HuH-7.5 (cell line): ENCODE results near the gene RABAC1.
"Not testable (repeated sequence)": the region's sequence is repeated elsewhere in the genome, so short reads cannot be mapped to it uniquely, and the experiment has no call there.

Experiments
- DNase-seq: peaks from one replicate; pipeline ENCODE4 v3.0.0; 2011; ENCODE audit warnings: low spot score

The RABAC1 gene

DNA sequence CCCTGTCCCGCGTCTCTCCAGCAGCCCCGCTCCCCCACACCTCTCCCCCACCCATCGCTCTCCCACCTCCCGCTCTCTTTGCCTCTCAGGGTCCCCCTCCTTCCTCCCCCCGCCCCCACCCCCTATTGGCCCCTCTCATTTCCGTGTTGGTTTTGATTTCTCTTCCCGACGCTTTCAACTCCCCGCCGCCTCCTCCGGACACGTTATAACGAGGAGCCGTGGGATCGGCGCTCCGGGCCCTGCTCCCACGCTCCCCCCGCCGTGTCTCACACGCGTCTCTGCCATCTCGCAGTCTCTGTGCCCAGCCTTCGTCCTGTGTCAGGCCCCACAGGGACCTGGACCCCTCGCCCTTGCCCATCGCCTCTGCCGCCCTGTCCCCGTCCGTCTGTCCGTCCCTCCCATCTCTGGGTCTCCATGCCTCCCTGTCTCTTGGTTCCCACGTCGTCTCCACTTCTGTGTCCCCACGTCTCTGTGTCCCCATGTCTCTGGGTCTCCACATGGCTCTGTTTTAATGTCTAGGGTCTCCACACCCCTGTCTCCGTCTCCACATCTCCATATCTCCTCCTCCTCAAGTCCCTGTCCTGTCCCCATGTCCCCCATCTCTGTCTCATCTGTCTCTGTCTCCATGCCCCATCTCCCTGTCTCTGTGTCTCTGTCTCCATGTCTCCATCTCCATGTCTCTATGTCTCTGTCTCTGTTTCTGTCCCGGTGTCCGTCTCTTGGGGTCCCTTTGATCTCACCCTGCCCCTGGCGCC is 43.9 kb downstream of the RABAC1 start:
- no peak for DNase-seq

DNA sequence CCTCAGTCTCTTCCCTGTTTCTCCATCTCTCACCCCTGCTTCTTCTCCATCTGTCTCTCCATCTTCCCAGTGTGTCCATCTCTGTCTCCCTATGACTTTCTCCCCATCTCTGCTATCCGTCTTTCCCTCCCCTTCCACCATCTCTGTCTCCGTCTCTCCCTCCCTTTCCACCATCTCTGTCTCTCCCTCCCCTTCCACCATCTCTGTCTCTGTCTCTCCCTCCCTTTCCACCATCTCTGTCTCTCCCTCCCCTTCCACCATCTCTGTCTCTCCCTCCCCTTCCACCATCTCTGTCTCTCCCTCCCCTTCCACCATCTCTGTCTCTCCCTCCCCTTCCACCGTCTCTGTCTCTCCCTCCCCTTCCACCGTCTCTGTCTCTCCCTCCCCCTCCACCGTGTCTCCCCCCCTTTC is 44.7 kb downstream of the RABAC1 start:
- not testable (repeated sequence) for DNase-seq

- no peak for DNase-seq
Measured at GRCh38 chr19:41913538-41914423, 45.3 kb downstream of the RABAC1 start.

- DNase-seq: no peak
Measured at GRCh38 chr19:41912899-41913537, 46.1 kb downstream of the RABAC1 start.

- no peak for DNase-seq
Measured at GRCh38 chr19:41911889-41912731, 47.0 kb downstream of the RABAC1 start.

DNA sequence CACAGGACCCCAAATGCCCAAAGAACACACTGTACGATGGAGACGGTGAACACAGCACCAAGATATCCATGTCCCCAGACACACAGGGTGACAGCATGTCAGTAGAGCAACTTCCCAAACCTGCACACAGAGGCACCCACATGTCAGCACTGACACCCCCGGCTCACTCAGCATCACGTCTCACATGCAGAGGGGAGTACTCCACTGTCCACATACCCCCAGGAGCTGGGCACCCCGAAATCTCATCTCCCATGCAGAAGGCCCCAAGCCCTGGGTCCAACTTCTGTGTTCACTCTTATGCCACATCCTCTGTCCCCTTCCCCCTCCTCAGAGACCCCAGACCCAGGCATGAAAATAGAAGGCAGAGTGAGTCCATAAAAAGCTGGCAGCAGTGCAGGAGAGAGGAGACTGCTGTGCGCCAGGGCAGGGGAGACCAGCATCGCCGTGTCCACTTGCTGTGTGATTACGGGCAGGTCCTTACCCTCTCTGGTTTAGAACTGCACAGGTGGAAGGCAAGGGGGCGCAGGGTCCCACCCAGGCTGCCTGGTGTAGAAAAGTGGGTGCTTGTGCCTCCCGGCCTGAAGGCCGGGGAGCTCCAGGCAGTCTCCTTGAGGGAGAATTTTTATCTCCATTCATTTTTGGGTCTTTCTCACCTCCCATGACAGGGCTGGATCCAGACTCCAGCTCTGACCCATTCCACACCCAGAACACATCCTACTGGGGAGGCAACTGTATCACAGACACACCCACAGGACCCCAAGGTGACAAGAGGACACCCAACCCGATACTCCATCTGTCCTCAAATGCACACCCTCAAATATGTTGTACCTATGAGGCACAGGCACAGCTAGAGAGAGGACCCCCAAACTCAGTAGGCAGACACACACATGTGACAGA is 47.9 kb downstream of the RABAC1 start:
- DNase-seq: no peak

DNA sequence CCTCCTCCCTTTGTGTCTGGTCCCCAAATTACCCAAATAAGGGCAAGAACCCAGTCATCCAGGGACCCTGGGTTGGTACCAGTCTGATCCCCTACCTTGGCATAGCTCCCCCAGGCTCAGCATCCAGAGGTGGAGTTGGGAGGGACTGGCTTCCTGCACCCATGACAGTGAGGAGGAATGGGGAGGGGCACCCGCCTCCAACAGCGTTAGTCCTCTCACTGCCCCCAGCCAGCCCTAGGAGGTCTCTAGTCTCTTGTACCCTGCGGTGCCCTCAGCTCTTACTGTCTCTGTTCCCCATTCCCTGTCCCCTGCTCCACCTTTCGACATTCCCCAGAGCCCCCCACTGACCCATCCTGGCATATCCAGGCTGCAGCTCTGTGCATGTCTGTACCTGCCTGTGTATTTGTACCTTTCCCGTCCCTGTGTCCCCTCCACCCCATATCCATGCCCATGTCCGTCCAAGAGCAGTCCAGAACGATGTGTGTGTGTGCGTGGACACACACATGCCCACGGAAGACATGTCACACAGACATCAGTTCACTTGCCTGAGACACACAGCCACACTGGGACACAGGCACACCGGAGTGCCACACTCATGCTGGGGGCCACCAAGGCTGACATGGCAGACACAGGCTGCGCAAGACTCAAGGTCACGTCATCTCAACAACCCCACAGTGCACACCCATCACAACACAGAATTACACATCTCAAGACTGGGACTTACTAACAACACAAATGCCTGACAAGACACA is 48.7 kb downstream of the RABAC1 start:
- DNase-seq: no peak

GRCh38 chr19:41909706-41910105 is 49.4 kb downstream of the RABAC1 start:
- DNase-seq: no peak

GRCh38 chr19:41908724-41909464 is 50.2 kb downstream of the RABAC1 start:
- no peak for DNase-seq

DNA sequence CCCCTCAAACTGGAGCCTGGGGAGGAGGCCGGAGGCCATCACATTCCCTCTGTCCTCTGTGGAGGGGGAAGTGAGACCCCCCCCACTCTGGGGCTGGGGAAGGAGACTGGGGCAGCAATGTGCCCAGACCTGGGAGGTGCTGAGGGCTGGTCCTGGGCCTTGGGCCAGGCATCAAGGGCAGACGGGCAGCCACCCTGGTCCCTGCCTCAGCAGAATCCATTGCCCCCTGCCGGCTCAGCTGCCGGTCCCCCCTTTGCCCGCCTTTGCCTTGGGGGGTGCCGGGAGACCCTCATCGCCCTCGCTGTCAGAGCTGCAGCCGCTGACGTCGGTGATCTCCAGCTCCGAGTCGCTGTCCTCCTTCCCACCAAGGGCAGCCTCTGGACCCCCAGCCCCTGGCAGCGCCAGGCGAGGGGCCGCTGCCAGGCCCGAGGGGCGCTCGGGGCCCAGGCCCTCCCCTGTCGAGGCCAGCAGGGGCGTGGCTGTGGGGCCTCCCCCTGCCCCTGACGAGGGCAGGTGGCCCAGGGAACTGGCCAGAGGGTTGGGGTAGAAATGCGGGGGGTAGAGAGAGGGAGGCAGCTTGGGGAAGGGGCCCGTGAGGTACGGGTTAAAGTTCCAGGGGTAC is 51.0 kb downstream of the RABAC1 start:
- no peak for DNase-seq

DNA sequence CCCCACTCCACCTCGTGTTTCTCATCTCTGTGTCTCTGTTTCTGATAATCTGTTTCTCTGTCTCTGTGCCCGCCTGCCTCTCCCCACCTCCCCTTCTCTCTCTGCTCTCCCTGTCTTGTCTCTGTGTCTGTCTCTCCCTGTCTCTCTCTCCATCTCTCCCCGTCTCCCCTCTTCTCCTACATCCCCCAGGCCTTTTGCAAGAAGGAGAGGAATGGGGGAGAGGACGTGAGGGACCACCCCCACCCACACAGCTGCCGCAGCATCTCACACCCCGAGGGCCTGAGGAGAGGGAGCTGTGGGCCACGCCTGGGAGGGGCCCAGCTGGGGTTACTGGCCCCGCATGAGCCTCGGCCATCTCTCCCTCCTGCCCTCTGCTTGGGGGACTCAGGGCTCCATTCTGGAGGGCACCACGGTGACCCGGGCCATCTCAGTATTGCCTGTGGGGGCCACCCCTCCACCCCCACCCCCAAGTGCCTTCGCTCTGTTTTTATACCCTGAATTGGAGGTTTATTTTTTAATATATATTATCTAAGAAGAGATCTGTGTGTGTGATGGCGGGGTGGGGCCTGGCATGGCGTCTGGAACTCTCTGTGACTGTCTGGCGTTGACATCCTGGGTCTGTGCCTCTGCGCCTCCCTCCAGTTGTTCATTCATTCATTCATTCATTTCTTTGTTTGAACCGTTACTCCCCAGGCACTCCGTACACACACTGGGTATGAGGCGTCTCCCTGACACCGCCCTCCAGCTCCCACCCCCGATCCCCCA is 52.0 kb downstream of the RABAC1 start:
- no peak for DNase-seq
